Hepatocyte (in vitro differentiated cells): Measurements from ENCODE around the gene RASD2. TPM values are rescaled to one million over a fixed set of nuclear protein-coding genes. Genes with fewer than 3 reads are reported as not detected.
"Not testable (repeated sequence)": the region's sequence is repeated elsewhere in the genome, so short reads cannot be mapped to it uniquely, and the experiment has no call there.

Source experiments
- DNase-seq: peaks from one replicate; pipeline ENCODE4 v3.0.0-alpha.2; 2016; ENCODE audit warnings: low spot score
- H2AFZ ChIP-seq: fragments of 200-600 bp; sonication (generic); 2 replicates; pipeline ENCODE4 v1.6.0; 2016; ENCODE audit warnings: antibody characterized with exemption, mild to moderate bottlenecking
- H3K27ac ChIP-seq: fragments of 200-600 bp; sonication (generic); 2 replicates; pipeline ENCODE4 v1.5.1; 2016; ENCODE audit warnings: mild to moderate bottlenecking
- H3K27me3 ChIP-seq: fragments of 200-600 bp; sonication (generic); 2 replicates; pipeline ENCODE4 v1.6.1; 2016
- H3K36me3 ChIP-seq: fragments of 200-600 bp; sonication (generic); replicated peaks from 2 replicates; pipeline ENCODE4 v1.5.1; 2016; ENCODE audit warnings: low read depth; ENCODE audit not compliant: insufficient read depth
- H3K4me1 ChIP-seq: fragments of 200-600 bp; sonication (generic); 2 replicates; pipeline ENCODE4 v1.5.1; 2016; ENCODE audit warnings: mild to moderate bottlenecking, moderate library complexity; ENCODE audit not compliant: insufficient read depth
- H3K4me2 ChIP-seq: fragments of 200-600 bp; sonication (generic); 2 replicates; pipeline ENCODE4 v1.6.0; 2016
- H3K4me3 ChIP-seq: fragments of 200-600 bp; sonication (generic); 2 replicates; pipeline ENCODE4 v1.5.1; 2016; ENCODE audit warnings: mild to moderate bottlenecking
- H3K79me2 ChIP-seq: fragments of 200-600 bp; sonication (generic); 2 replicates; pipeline ENCODE4 v1.6.0; 2017; ENCODE audit warnings: mild to moderate bottlenecking
- H3K9me2 ChIP-seq: fragments of 200-600 bp; sonication (generic); replicated peaks from 2 replicates; pipeline ENCODE4 v1.6.0; 2017; ENCODE audit warnings: mild to moderate bottlenecking; ENCODE audit not compliant: insufficient read depth
- H3K9me3 ChIP-seq: fragments of 200-600 bp; sonication (generic); 2 replicates; pipeline ENCODE4 v1.5.1; 2016; ENCODE audit warnings: low read depth, mild to moderate bottlenecking
- H4K20me1 ChIP-seq: fragments of 200-600 bp; sonication (generic); 2 replicates; pipeline ENCODE4 v1.6.0; 2016; ENCODE audit warnings: mild to moderate bottlenecking; ENCODE audit not compliant: insufficient read depth, poor library complexity, severe bottlenecking
- EZH2 ChIP-seq: fragments of 200-600 bp; sonication (generic); IDR thresholded peaks from 2 replicates; pipeline ENCODE4 v1.6.1; 2016; ENCODE audit warnings: antibody characterized with exemption, mild to moderate bottlenecking, borderline replicate concordance
- EZH2phosphoT487 ChIP-seq: fragments of 200-600 bp; sonication (generic); IDR thresholded peaks from one replicate; pipeline ENCODE4 v1.6.1; 2018; ENCODE audit warnings: antibody characterized with exemption, mild to moderate bottlenecking, low read depth, moderate library complexity; ENCODE audit not compliant: unreplicated experiment, severe bottlenecking
- WGBS: methylation state at CpG from one replicate; pipeline ENCODE4 v1.1.6; 2016; ENCODE audit warnings: low lambda C conversion rate; ENCODE audit errors: missing lambda C conversion rate; 5-methylcytosine and 5-hydroxymethylcytosine counted together
- polyA plus RNA-seq: library from polyadenylated mRNA; unstranded; fragments of >200 nt; fragmentation: Nextera tagmentation; extraction: Ambion mirVana; gene quantifications from 2 replicates; pipeline ENCODE4 v1.2.1, GENCODE V29; 2016
- total RNA-seq: library from RNA; depleted of rRNA; stranded (reverse); fragments of >200 nt; gene quantifications from 2 replicates; pipeline ENCODE4 v1.2.3, GENCODE V29; 2014
- TF ChIP-seq, protein P1 (sequence below): fragments of 200-600 bp; sonication (generic); IDR thresholded peaks from 2 replicates; pipeline ENCODE4 v1.5.1; 2016; ENCODE audit warnings: antibody characterized with exemption, mild to moderate bottlenecking; ENCODE audit not compliant: poor library complexity

Gene RASD2
- total and polyA plus RNA-seq, 2 experiments from 2014 or later = 1.3 to 12.7 TPM

DNA sequence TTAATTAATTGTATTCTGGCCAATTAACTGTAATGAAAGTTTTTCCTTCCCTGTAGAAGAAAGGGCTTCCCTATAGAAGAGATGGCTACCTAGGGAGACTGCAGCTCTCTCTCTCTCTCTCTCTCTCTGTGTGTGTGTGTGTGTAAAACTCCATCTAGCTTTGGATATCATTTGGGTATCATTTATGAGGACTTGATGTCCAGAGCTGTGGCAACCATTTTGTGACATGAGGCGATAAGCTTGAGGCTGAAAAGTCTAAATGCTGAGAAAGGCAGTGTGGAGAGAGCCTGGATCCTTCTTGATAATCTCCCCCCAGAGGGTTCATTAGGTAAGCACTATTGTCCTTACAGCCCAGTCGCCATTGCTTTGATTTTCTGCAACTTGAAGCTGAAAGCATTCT lies 30.7 kb upstream of the RASD2 start:
- no peaks in the 10 kb centered on the region for H3K27me3 ChIP-seq
- TF ChIP-seq, protein P1, sequence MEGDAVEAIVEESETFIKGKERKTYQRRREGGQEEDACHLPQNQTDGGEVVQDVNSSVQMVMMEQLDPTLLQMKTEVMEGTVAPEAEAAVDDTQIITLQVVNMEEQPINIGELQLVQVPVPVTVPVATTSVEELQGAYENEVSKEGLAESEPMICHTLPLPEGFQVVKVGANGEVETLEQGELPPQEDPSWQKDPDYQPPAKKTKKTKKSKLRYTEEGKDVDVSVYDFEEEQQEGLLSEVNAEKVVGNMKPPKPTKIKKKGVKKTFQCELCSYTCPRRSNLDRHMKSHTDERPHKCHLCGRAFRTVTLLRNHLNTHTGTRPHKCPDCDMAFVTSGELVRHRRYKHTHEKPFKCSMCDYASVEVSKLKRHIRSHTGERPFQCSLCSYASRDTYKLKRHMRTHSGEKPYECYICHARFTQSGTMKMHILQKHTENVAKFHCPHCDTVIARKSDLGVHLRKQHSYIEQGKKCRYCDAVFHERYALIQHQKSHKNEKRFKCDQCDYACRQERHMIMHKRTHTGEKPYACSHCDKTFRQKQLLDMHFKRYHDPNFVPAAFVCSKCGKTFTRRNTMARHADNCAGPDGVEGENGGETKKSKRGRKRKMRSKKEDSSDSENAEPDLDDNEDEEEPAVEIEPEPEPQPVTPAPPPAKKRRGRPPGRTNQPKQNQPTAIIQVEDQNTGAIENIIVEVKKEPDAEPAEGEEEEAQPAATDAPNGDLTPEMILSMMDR = no peak
- 77% methylated on average over 2 of the region's 2 CpGs for WGBS
- H3K36me3 ChIP-seq = no peaks in the 10 kb centered on the region
- H3K4me1 ChIP-seq = no peaks in the 10 kb centered on the region
- H3K4me2 ChIP-seq = no peak overlapping the region
- no peaks in the 10 kb centered on the region for H3K79me2 ChIP-seq
- no peak overlapping the region for H3K27ac ChIP-seq
- H3K9me3 ChIP-seq = no peaks in the 10 kb centered on the region
- no peaks in the 10 kb centered on the region for H3K9me2 ChIP-seq
- DNase-seq = no peak
- H3K4me3 ChIP-seq = no peak overlapping the region
- H2AFZ ChIP-seq = no peak overlapping the region
- no peaks in the 10 kb centered on the region for H4K20me1 ChIP-seq

DNA sequence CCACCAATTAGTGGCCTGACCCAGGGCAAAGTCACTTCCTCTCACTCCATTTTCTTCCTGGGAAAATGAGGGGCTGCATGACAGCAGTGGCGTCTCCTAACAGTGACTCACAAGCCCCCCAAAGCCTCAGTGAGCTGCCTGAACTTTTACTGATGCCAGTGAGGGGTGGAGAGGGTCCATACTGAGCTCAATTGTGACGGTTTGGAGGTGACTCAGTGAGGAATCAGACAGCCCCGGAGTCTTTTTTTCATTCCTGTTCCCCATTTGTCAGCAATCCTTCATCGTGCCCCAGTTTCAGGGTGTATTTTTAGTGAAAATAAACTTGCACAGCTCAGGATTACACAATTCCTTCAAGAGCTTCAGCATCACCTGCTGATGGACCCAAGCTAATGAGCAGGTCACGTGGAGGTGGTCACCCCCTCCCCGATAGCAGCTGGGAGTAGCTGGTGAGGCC lies 30.1 kb upstream of the RASD2 start:
- no peaks in the 10 kb centered on the region for H3K9me2 ChIP-seq
- no peaks in the 10 kb centered on the region for H3K36me3 ChIP-seq
- H2AFZ ChIP-seq = no peak overlapping the region
- DNase-seq = no peak
- H3K27me3 ChIP-seq = no peaks in the 10 kb centered on the region
- H3K79me2 ChIP-seq = no peaks in the 10 kb centered on the region
- no peak overlapping the region for H3K4me3 ChIP-seq
- no peaks in the 10 kb centered on the region for H4K20me1 ChIP-seq
- H3K4me2 ChIP-seq = no peak overlapping the region
- TF ChIP-seq EZH2phosphoT487 (no peak), EZH2 (no peak)
- TF ChIP-seq, protein P1 = no peak
- H3K9me3 ChIP-seq = no peaks in the 10 kb centered on the region
- no peaks in the 10 kb centered on the region for H3K4me1 ChIP-seq
- WGBS = 78% methylated on average over 6 of the region's 6 CpGs
- no peak overlapping the region for H3K27ac ChIP-seq

DNA sequence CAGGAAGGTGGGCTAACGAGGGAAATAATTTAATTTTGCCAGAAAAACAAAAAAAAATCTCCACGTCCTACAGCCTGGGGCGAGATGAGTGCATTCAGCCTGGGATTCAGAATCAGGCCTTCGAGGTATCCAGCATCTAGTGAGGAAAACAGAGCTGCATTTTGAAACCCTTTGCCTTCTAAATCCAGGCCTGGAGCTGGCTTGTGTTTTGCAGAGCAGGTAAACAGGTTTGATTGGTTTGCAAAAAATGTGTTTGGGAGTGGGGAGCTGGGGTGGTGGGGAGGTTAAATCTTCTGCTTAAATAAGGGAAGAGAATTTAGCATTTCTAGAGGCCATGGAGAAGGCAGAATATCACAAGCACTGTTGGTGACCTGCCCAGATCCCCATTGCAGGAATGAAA lies 29.7 kb upstream of the RASD2 start:
- H3K79me2 ChIP-seq = no peaks in the 10 kb centered on the region
- H3K27ac ChIP-seq = no peak overlapping the region
- no peaks in the 10 kb centered on the region for H3K9me2 ChIP-seq
- no peaks in the 10 kb centered on the region for H3K4me1 ChIP-seq
- H2AFZ ChIP-seq = no peak overlapping the region
- H3K9me3 ChIP-seq = no peaks in the 10 kb centered on the region
- TF ChIP-seq, protein P1 = no peak
- TF ChIP-seq EZH2phosphoT487 (no peak), EZH2 (no peak)
- H3K4me2 ChIP-seq = no peak overlapping the region
- H3K27me3 ChIP-seq = no peaks in the 10 kb centered on the region
- no peaks in the 10 kb centered on the region for H4K20me1 ChIP-seq
- WGBS = 64% methylated on average over 4 of the region's 4 CpGs
- DNase-seq = no peak
- H3K36me3 ChIP-seq = no peaks in the 10 kb centered on the region
- H3K4me3 ChIP-seq = no peak overlapping the region

DNA sequence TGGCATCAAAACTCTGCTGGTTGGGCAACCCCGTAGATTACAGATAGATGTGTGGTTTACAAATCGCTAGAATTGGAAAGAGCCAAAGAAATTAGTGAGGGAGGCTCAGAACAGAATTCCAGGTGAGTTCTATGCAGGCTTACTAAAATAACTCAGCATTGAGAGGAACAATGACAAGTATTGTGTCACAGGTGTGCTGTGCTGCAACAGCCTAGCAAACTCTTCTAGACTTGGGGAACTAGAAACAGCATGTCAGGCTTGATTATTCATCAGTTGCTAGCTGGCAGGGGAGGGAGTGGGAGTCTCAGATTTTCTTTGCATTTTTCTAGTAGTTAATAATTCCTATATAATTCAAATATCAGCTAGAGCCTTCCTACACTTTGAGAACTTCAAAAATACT lies 26.3 kb upstream of the RASD2 start:
- no peak overlapping the region for H3K4me3 ChIP-seq
- TF ChIP-seq, protein P1 = no peak
- no peak for TF ChIP-seq EZH2
- no peak for TF ChIP-seq EZH2phosphoT487
- no peak for DNase-seq
- H3K27me3 ChIP-seq = no peaks in the 10 kb centered on the region
- H3K9me3 ChIP-seq = no peaks in the 10 kb centered on the region
- H3K9me2 ChIP-seq = no peaks in the 10 kb centered on the region
- WGBS = 100% methylated on average over 2 of the region's 2 CpGs
- H3K79me2 ChIP-seq = no peaks in the 10 kb centered on the region
- H2AFZ ChIP-seq = no peak overlapping the region
- no peak overlapping the region for H3K27ac ChIP-seq
- H3K36me3 ChIP-seq = no peaks in the 10 kb centered on the region
- H4K20me1 ChIP-seq = no peaks in the 10 kb centered on the region
- peaks cover 4% of the 10 kb centered on the region for H3K4me1 ChIP-seq
- no peak overlapping the region for H3K4me2 ChIP-seq

DNA sequence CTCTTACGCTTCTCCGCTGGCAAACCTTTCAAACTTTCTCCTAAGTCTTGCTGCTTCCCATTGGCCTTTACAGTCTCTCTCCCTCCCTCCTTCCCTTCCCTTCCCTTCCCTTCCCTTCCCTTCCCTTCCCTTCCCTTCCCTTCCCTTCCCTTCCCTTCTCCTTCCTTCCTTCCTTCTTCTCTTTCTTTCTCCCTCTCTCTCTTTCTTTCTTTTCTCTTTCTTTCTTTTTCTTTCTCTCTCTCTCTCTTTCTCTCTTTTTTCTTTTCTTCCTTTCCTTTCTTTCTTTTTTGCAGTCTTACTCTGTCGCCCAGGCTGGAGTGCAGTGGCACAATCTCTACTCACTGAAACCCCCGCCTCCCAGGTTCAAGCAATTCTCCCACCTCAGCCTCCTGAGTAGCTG lies 24.7 kb upstream of the RASD2 start:
- H2AFZ ChIP-seq, H3K4me3 ChIP-seq, H3K27ac ChIP-seq, H3K36me3 ChIP-seq, H3K4me1 ChIP-seq, H3K79me2 ChIP-seq, H3K4me2 ChIP-seq, H3K9me3 ChIP-seq, H3K9me2 ChIP-seq, H4K20me1 ChIP-seq, H3K27me3 ChIP-seq, DNase-seq: not testable (repeated sequence)
- whole genome bisulfite sequencing = 95% methylated on average over 4 of the region's 4 CpGs
